HG03280 (cell line): ENCODE measurements around the gene RERG.

ENCODE experiments used
- ATAC-seq: cut with Tn5 transposase; IDR thresholded peaks from one replicate; pipeline ENCODE4 v1.9.1; 2021; ENCODE audit warnings: mild to moderate bottlenecking, moderate library complexity; ENCODE audit not compliant: unreplicated experiment

Gene RERG, protein sequence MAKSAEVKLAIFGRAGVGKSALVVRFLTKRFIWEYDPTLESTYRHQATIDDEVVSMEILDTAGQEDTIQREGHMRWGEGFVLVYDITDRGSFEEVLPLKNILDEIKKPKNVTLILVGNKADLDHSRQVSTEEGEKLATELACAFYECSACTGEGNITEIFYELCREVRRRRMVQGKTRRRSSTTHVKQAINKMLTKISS

DNA sequence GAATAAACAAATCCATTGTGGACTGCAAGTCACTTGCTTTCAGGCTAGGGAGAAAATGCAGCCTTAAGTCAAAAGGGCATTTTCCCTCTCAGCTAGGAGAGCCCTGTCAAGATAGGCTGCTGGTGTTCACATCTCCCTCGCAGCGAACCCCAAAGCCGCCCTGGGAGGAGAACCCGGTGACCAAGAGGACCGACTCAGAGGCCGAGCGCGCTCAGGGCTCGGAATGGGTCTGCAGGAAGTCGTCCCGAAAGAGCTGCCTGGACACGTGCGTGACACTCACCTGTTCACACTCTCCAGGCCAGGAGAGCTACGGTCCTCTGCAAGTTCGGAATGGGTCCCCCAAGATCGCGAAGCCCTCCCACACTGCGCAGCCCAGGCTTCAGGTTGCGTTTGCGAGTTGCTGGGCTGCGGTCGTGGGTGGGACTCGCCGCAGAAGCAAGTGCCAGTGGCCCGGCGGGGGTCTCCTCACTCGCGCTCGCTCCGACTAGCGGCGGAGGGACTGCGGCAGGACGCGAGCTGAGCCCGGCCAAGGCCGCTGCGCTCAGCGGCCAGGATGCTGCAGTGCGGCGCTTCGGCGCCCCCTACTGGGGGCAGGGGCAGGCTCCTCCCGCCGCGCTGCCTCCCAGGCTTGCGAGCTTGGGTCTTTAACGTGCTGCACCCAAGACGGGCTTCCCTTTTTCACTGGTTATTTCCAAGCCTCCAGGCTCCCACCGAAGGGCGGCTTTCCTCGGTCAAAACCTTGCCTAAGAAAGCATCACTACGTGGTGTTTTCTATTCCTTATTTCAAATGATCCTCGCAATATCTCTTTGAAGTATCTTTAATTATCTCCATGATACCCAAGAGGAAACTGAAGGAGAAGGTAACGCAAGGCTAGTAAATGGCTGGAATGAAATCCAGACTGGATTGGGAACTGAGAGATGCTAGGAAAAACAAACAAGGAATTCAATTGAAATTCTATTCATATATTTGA is at the start of gene RERG:
TSS of gene RERG (minus strand) at position 503 of the 971 bp plus-strand sequence. CDS start 3,928 bp downstream, outside the sequence.
- ATAC-seq, result peak; percentile 98

GRCh38 chr12:15270591-15270990 is 49.4 kb upstream of the RERG start:
- ATAC-seq, result no peak

DNA sequence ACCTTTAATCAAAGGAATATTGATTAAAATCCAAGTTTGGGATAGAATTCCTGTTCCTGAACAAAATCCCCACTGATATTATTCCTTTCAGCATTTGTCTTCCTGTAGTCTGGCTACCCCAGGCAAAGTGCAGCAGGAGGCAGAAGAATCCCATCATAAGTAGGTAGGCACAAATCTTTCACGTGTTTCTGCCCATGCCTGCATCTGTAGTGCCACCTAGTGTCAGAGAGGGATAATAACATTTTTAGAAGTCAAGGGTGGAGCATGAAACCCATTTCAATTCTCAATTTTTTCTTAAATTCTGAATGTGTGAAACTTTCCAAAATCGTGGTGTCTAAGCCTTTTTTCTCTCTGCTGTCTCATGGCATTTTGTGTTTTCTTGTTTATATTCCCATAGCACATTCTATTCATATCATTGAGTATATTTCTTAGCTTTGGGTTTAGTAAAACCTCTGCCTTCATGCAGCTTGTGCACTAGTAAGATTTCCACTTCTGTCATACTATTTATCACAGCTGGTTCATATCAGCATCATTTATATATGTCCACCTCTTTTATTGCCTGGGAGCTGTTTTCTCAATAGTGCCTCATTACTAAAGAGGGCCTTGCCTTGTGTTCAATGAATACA is 47.8 kb upstream of the RERG start:
- ATAC-seq, result peak; percentile 91

DNA sequence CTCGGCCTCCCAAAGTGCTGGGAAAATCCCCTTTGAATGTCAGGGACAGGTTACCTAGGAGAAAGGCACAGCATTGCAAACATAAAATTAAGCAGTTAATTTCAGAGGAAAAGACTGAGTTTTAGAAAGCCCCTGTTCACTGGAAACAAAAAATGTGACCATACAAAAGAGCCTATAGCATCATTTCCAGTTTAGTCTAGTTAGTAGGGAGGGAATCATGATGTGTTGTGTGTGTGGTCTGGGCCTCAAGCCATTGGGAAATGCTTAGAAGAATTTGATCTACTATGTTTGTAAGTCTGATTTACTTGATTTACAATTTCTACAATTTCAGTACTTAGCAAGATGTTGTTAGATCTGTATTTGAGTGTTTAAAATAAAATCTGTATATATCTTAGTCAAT is 47.1 kb upstream of the RERG start:
- no peak for ATAC-seq

GRCh38 chr12:15265875-15266274 is 44.7 kb upstream of the RERG start:
- no peak for ATAC-seq

- ATAC-seq, result no peak
Measured at GRCh38 chr12:15256761-15257160, 35.5 kb upstream of the RERG start.

DNA sequence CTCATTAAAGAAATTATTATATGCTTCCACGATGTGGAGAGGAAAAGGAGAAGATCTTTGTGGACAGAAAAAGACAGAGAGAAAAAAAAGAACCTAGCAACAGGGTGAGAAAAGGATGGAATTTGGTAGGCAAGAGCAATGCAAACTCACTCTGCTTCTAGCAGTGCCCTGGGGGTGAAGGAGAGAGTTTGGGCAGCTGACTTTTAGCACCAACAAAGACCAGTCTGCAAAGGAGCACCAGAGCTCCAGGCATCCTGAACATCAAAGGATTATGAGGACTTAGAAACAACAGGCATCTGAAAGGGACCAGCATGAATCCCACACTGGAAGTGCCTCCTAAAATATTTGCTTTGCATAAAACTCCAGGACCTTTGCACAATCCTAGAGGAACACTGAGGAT is 32.8 kb upstream of the RERG start:
- no peak for ATAC-seq

- no peak for ATAC-seq
Measured at GRCh38 chr12:15244926-15245325, 23.7 kb upstream of the RERG start.

DNA sequence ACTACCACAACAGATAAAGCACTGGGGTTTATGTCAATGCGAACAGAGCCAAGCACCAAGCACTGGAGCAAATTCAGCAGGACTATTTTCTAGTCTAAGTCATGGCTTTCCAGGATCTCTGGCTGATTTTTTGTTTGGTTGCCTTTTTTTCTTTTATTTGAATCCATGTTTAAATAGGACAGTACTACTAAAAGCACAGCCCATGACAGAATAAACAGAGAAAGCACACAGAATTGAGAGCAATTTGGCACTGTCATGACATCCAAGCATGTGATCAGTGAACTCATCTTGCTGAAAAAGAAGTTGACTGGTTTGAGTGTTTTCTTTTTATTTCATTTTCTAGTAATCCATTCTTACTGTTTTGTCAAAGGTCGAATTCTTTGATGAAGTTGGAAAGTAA is 23.1 kb upstream of the RERG start:
- ATAC-seq, result no peak

DNA sequence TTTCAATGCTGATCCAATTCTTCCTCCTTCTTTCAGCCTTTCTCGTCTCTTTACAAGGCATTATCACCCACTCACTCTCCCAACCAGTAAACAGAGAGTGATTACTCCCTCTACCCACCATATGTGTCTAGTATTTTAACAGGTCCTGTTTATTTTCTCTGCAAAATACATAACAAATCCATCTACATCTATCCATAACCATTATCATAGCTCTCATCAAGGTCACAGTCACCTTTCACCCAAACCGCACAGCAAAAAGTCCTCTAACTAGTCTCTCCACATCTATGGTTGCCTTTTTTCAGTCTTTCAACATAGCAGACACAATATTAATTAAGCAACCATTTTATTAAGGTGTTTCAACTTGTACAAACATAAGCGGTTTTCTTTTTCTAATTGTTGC is 21.9 kb upstream of the RERG start:
- ATAC-seq, result no peak

DNA sequence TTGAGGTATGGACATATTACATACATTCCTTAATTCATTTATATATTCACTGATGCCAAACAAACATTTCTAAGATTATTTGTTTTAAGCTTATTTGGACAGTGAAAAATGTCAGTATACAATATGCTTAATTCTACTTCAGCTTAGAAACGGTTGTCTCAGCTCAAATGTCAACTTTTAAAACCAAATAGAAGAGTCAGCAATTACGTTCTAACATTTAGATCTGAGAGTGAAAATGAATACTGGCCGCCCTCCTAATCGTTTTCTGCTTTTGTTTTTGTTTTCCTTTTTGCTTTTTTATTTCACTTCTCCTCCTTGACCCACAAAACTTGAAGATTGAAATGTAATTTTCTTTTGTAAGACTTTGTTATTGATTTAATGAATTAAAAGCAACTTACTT is 19.7 kb upstream of the RERG start:
- no peak for ATAC-seq

DNA sequence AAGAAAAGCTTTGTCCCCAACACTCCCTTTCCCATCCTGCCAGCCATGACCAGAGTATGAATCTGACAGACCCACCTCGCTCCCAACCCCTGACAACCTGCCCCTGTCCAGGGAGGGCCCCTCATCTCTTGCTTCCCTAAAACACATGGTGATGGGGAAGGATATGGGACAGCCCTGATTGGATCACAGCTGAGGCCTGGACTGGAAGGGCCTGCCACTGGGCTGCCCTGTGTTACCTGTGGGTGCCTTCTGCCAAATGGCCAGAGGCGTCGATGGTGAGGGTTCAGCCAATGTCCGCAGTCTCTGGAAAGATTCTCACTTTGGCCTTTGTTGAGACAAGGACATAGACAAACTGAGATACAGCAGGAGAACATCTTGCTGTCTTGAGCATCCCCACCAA is 13.3 kb upstream of the RERG start:
- no peak for ATAC-seq

DNA sequence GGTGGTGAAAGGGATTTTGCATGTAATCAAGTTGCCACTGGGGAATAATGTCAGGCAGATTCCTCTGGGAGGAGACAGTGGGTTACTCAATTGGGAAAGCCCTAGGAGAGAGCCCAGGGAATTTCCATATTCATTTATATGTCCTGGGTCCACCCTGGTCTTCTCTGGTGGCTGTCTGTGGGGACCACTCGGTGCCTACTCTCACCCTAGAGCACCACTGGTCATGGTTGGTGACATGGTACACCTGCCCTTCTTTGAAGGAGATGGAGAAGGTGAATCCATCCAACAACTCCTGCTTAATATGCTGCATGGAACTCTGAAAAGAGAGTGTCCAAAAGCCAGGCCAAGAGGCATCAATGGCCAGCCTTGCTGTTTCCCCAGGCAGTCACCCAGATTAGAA is 12.8 kb upstream of the RERG start:
- ATAC-seq, result no peak

GRCh38 chr12:15232959-15233358 is 11.7 kb upstream of the RERG start:
- no peak for ATAC-seq

DNA sequence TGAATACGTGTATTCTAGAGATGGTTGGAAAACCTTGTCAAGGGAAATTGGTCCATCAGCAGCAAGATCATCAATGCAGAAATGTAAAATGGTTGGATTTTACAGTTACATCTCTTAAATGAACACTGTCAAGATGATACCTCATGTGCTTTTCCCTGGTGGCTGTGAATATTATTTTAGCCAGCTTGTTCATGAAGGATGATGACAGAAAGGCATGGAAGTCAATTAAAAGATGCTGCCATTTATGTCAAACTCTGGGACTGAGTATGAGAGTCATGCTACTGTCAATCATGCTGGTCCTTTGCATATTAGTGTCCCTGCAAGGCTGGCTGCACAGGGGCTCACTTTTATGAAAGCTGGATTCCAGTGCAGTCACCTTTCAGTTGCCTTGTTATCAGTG is 10.3 kb upstream of the RERG start:
- ATAC-seq, result no peak

GRCh38 chr12:15230751-15231150 is 9.5 kb upstream of the RERG start:
- no peak for ATAC-seq

GRCh38 chr12:15230137-15230536 is 8.9 kb upstream of the RERG start:
- ATAC-seq, result no peak

DNA sequence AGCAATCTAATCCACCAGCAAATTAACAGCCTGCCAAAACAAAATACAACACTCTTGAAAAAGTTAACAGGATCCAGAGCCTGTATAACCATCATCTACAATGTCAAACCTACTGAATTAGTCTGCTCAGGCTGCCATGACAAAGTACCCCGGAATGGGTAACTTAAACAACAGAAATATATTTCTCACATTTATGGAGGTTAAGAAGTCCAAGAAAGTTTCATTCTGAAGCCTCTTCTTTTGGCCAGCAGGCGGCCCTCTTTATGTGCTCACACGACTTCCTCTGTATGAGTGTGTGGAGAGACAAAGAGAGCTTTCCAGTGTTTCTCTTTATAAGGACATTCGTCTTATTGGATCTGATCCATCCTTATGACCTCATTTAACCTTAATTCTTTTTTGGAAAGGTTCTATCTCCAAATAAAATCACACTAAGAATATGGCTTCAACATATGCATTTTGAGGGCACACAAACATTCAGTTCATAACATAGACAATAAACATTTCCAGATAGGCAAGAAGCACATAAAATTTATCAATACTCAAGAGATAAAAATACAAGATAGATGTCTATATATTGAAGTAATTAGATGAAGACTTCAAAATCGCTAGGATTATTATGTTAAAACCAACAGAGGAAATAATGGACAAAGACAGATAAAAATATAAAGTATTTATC is 5.9 kb upstream of the RERG start:
- ATAC-seq, result peak; percentile 60

DNA sequence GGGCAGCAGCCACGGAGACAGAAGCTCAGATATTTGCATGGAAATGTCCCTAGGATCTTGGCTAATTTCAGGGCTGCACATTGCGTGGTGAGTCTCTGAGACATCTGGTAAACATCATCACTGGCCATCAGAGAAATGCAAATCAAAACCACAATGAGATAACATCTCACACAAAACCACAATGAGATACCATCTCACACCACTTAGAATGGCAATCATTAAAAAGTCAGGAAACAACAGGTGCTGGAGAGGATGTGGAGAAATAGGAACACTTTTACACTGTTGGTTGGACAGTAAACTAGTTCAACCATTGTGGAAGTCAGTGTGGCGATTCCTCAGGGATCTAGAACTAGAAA is 4.6 kb upstream of the RERG start:
- peak; percentile 39 for ATAC-seq

DNA sequence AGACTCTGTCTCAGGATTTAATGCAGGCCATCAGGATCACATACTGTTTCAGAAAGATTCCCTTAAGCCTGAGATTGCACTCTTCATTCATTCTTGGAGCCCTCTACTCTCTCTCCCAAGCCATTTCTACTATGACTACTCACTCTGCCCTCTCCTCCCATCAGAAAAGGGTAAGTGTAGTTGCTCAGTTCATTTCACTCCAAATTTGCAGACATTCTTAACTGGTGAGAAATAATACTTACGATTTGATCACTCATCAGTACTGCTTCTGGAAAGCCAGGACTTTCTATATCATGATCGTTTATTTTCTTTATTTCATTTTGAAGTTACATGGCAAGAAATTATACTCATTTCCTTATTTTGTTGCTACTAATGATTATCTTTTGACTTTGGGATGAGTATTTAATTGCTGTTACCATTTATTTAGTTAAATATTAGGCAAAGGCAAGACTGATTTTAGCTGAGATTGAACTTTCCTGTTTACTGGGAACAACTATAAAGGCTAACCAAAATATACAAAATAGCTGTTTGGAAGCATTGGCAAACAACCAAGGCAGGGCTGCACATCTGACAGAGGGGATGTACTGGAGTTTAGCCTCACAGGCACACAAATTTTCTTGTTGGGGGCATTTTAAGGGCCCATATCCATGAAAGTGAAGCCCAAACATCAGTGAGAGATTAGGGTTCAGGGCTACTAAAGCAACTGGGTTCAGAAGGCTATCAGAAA is 4.1 kb upstream of the RERG start:
- peak; percentile 3 for ATAC-seq

DNA sequence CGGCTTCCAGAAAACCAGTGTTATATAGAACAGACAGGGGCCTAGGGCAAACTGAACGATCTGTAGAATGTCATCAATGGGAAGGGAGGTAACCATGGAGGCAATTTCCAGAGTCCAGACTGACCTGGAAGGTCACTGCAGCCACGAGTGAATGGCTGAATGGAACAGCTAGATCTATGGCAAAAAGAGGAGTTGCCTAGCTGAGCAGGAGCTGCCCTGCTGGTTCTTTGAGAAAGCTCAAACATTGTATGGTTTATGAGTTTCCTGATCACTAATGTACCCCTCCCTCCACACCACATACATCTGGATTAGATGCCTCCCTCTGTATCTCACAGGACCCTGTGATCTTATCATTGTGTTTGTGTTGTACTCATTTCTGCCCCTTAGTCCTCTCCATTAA is 1.0 kb upstream of the RERG start:
- no peak for ATAC-seq
